H1 (cell line): Measurements from ENCODE around the gene SCN7A. TPM values are rescaled to one million over a fixed set of nuclear protein-coding genes. Genes with fewer than 3 reads are reported as not detected.

ENCODE experiments used
- BACH1 ChIP-seq: IDR thresholded peaks from 2 replicates; pipeline ENCODE4 v1.6.1; 2012; ENCODE audit warnings: low read length, improper control_type of control experiment
- BRCA1 ChIP-seq: IDR thresholded peaks from 2 replicates; pipeline ENCODE4 v1.6.1; 2012; ENCODE audit warnings: low read depth, low read length, improper control_type of control experiment
- EZH2 ChIP-seq: fragments of 200-600 bp; sonication (generic); IDR thresholded peaks from 2 replicates; pipeline ENCODE4 v1.7.1; 2012; ENCODE audit warnings: low read depth, mild to moderate bottlenecking, moderate library complexity, low read length, inconsistent platforms; ENCODE audit not compliant: severe bottlenecking
- GTF2F1 ChIP-seq: IDR thresholded peaks from 2 replicates; pipeline ENCODE4 v1.6.1; 2012; ENCODE audit warnings: low read depth, low read length, improper control_type of control experiment, borderline replicate concordance
- HDAC6 ChIP-seq: IDR thresholded peaks from one replicate; pipeline ENCODE4 v1.7.1; 2012; ENCODE audit warnings: low read depth, mild to moderate bottlenecking, inconsistent platforms, low read length, moderate library complexity
- KDM1A ChIP-seq: fragments of 200-600, 300-600 bp; sonication (generic); IDR thresholded peaks from 2 replicates; pipeline ENCODE4 v1.7.1; 2016; ENCODE audit warnings: mild to moderate bottlenecking, low read length, borderline replicate concordance
- NRF1 ChIP-seq: IDR thresholded peaks from 2 replicates; pipeline ENCODE4 v1.6.1; 2011; ENCODE audit warnings: mild to moderate bottlenecking, low read depth, low read length, improper control_type of control experiment
- SAP30 ChIP-seq: fragments of 300-600 bp; sonication (generic); IDR thresholded peaks from 2 replicates; pipeline ENCODE4 v1.7.1; 2012; ENCODE audit warnings: low read length, moderate library complexity, mild to moderate bottlenecking, inconsistent platforms; ENCODE audit not compliant: insufficient read depth, insufficient replicate concordance
- SUZ12 ChIP-seq: fragments of 200-600 bp; sonication (generic); IDR thresholded peaks from 2 replicates; pipeline ENCODE4 v1.6.1; 2012; ENCODE audit warnings: mild to moderate bottlenecking, inconsistent platforms, low read length, moderate library complexity, mixed read lengths
- TAF1 ChIP-seq: IDR thresholded peaks from 2 replicates; pipeline ENCODE4 v1.6.1; 2011; ENCODE audit warnings: mild to moderate bottlenecking, low read depth, low read length
- TCF12 ChIP-seq: IDR thresholded peaks from 2 replicates; pipeline ENCODE4 v1.6.1; 2011; ENCODE audit warnings: low read depth, mild to moderate bottlenecking, low read length
- polyA plus RNA-seq, 7 experiments: library from polyadenylated mRNA; depleted of rRNA in 3 of 7; stranded (reverse) in 5 of 7; unstranded in 2 of 7; fragments of >200 nt in 5 of 7; fragments of 200-250 nt in 2 of 7; gene quantifications; 1 replicate in 5 of 7; 2 replicates in 1 of 7; 4 replicates in 1 of 7; pipeline versions ENCODE4 v1.2.1 to v1.2.3, GENCODE V29; 2011 to 2013; ENCODE audit warnings: missing spikeins in 2 of 7, mixed read lengths in 2 of 7
- total RNA-seq: library from RNA; stranded (reverse); fragmentation: NEBNext Ultra II Directional; extraction: Animal tissue kit (Norgen Biotek cat#: 25700); gene quantifications from 2 replicates; pipeline ENCODE4 v1.2.1, GENCODE V29; 2021
- TF ChIP-seq, protein P1 (sequence below): fragments of 300-600 bp; sonication (generic); IDR thresholded peaks from 2 replicates; pipeline ENCODE4 v1.7.1; 2012; ENCODE audit warnings: low read length, moderate library complexity, mild to moderate bottlenecking, inconsistent platforms; ENCODE audit not compliant: insufficient replicate concordance

The SCN7A gene
- total and polyA plus RNA-seq, 2 of the 8 experiments (the other 6 are each of a cell fraction or from before 2014, with no cell fraction given): 0.09 to 0.19 TPM

GRCh38 chr2:166454006-166454595 is 39.9 kb downstream of the SCN7A start (continued):
- TF ChIP-seq, protein P1, sequence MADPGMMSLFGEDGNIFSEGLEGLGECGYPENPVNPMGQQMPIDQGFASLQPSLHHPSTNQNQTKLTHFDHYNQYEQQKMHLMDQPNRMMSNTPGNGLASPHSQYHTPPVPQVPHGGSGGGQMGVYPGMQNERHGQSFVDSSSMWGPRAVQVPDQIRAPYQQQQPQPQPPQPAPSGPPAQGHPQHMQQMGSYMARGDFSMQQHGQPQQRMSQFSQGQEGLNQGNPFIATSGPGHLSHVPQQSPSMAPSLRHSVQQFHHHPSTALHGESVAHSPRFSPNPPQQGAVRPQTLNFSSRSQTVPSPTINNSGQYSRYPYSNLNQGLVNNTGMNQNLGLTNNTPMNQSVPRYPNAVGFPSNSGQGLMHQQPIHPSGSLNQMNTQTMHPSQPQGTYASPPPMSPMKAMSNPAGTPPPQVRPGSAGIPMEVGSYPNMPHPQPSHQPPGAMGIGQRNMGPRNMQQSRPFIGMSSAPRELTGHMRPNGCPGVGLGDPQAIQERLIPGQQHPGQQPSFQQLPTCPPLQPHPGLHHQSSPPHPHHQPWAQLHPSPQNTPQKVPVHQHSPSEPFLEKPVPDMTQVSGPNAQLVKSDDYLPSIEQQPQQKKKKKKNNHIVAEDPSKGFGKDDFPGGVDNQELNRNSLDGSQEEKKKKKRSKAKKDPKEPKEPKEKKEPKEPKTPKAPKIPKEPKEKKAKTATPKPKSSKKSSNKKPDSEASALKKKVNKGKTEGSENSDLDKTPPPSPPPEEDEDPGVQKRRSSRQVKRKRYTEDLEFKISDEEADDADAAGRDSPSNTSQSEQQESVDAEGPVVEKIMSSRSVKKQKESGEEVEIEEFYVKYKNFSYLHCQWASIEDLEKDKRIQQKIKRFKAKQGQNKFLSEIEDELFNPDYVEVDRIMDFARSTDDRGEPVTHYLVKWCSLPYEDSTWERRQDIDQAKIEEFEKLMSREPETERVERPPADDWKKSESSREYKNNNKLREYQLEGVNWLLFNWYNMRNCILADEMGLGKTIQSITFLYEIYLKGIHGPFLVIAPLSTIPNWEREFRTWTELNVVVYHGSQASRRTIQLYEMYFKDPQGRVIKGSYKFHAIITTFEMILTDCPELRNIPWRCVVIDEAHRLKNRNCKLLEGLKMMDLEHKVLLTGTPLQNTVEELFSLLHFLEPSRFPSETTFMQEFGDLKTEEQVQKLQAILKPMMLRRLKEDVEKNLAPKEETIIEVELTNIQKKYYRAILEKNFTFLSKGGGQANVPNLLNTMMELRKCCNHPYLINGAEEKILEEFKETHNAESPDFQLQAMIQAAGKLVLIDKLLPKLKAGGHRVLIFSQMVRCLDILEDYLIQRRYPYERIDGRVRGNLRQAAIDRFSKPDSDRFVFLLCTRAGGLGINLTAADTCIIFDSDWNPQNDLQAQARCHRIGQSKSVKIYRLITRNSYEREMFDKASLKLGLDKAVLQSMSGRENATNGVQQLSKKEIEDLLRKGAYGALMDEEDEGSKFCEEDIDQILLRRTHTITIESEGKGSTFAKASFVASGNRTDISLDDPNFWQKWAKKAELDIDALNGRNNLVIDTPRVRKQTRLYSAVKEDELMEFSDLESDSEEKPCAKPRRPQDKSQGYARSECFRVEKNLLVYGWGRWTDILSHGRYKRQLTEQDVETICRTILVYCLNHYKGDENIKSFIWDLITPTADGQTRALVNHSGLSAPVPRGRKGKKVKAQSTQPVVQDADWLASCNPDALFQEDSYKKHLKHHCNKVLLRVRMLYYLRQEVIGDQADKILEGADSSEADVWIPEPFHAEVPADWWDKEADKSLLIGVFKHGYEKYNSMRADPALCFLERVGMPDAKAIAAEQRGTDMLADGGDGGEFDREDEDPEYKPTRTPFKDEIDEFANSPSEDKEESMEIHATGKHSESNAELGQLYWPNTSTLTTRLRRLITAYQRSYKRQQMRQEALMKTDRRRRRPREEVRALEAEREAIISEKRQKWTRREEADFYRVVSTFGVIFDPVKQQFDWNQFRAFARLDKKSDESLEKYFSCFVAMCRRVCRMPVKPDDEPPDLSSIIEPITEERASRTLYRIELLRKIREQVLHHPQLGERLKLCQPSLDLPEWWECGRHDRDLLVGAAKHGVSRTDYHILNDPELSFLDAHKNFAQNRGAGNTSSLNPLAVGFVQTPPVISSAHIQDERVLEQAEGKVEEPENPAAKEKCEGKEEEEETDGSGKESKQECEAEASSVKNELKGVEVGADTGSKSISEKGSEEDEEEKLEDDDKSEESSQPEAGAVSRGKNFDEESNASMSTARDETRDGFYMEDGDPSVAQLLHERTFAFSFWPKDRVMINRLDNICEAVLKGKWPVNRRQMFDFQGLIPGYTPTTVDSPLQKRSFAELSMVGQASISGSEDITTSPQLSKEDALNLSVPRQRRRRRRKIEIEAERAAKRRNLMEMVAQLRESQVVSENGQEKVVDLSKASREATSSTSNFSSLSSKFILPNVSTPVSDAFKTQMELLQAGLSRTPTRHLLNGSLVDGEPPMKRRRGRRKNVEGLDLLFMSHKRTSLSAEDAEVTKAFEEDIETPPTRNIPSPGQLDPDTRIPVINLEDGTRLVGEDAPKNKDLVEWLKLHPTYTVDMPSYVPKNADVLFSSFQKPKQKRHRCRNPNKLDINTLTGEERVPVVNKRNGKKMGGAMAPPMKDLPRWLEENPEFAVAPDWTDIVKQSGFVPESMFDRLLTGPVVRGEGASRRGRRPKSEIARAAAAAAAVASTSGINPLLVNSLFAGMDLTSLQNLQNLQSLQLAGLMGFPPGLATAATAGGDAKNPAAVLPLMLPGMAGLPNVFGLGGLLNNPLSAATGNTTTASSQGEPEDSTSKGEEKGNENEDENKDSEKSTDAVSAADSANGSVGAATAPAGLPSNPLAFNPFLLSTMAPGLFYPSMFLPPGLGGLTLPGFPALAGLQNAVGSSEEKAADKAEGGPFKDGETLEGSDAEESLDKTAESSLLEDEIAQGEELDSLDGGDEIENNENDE: no peak
- TF ChIP-seq NRF1: no peak
- TF ChIP-seq BACH1: no peak
- TF ChIP-seq HDAC6: no peak
- TF ChIP-seq SAP30: no peak
- no peak for TF ChIP-seq KDM1A
- no peak for TF ChIP-seq GTF2F1
- no peak for TF ChIP-seq BRCA1
- TF ChIP-seq SUZ12: no peak
- TF ChIP-seq TAF1: no peak
- TF ChIP-seq TCF12: no peak
- no peak for TF ChIP-seq EZH2
